A549 treated with CORT108297 at 1 μM for 4 hours (cell line): ENCODE measurements around the gene GALNT8. TPM values are rescaled to one million over a fixed set of nuclear protein-coding genes. Genes with fewer than 3 reads are reported as not detected.

Source experiments
- total RNA-seq: library from RNA; stranded (reverse); fragments of 200-300 nt; extraction: Qiagen RNA extraction; gene quantifications from 5 replicates; pipeline ENCODE4 v1.2.3, GENCODE V29; 2022

The GALNT8 gene, protein sequence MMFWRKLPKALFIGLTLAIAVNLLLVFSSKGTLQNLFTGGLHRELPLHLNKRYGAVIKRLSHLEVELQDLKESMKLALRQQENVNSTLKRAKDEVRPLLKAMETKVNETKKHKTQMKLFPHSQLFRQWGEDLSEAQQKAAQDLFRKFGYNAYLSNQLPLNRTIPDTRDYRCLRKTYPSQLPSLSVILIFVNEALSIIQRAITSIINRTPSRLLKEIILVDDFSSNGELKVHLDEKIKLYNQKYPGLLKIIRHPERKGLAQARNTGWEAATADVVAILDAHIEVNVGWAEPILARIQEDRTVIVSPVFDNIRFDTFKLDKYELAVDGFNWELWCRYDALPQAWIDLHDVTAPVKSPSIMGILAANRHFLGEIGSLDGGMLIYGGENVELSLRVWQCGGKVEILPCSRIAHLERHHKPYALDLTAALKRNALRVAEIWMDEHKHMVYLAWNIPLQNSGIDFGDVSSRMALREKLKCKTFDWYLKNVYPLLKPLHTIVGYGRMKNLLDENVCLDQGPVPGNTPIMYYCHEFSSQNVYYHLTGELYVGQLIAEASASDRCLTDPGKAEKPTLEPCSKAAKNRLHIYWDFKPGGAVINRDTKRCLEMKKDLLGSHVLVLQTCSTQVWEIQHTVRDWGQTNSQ
- not detected in 5 replicates for total RNA-seq

DNA sequence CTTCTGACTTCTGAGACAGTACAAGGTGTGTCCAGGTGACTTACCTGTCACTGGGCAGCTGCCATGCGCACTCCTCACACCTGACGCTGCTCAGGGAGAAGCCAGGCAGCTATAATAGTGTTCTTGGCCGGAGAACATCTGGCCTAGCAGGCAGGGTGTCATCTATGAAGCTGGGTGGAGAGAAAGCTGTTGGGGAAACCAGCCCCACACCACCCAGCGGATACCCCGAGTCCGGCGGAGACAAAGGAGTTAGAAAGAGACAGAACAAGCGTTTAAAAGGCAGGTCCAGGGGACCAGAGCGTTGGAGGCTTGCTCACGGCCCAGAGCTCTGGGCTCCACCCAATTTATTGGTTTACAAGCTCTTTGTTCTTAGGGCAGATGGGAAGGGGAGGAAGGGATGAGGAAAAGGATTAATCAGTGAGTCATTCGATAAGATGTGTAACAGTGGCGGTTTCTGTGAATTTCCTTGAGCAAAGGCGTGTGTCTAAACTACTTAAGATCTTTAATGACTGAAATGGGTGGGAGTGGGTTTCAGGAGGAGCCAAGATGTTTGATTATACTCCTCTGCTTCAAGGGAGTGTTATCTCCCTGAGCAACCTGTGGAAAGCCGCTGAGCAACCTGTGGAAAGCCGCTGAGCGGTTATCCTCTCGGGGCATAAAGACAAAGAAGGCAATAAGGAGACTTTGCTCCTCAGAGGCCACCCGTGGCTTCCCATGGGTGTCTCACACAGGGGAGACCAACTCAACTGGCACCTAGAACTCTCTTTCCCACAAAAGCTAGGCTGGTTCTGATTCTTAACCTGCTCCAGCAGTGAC is at the start of gene GALNT8:
TSS of gene GALNT8 (plus strand) at position 580 of the 816 bp plus-strand sequence. CDS start 278 bp downstream, outside the sequence.

Other genes starting within 250 kb of the GALNT8 start
- gene RAD51AP1, start 181.5 kb upstream of the GALNT8 start, total RNA-seq, result 16.1 to 26.9 TPM (median 18.7 TPM) in 5 replicates
- 40.3 to 47.4 TPM (median 46.8 TPM) in 5 replicates for gene DYRK4, start 158.2 kb upstream of the GALNT8 start, total RNA-seq
- 0.07 to 0.36 TPM (median 0.18 TPM) in 5 replicates for gene AKAP3, start 71.3 kb upstream of the GALNT8 start, total RNA-seq
- 112 to 125 TPM (median 116 TPM) in 5 replicates for gene NDUFA9, start 71.3 kb upstream of the GALNT8 start, total RNA-seq
- not detected in 5 replicates for gene KCNA1, start 189.5 kb downstream of the GALNT8 start, total RNA-seq